Fibroblast of peridontal ligament (primary cell): ENCODE measurements around the gene ZNF486.
"Not testable (repeated sequence)": the region's sequence is repeated elsewhere in the genome, so short reads cannot be mapped to it uniquely, and the experiment has no call there.

Experiments used
- DNase-seq: peaks from one replicate; pipeline ENCODE4 v3.0.0-alpha.2; 2010; ENCODE audit errors: extremely low read depth

Gene ZNF486

DNA sequence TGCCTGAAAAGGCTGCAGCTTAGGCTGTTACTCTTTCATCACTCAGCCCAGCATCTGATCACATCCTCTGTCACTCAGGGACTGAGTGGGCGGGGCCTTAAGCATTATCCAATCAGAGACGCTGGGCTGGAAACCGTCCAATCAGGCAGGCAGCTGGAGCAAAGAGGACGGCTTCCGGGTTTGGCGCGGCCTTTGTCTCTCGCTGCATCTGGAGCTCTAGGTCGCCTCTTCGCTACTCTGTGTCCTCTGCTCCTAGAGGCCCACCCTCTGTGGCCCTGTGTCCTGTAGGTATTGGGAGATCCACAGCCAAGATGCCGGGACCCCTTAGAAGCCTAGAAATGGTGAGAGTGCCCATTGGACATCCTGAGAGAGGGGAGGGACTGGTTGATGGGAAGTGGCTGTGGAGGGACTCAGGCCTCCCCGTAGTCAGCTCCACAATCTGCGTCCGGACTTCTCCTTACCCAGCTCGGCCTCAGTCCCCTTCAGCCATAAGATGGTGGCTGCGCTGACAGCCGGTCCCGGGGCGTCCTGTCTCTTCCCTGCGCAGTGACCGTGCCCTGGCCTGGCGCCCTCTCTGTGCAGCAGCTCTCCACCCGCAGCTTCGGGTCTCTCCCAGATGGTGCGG, at the start of gene ZNF486:
ZNF486 (plus strand) TSS at position 195 of the 625 bp plus-strand sequence; CDS start at position 312, 117 bp downstream.
- peak; percentile 97 for DNase-seq

DNA sequence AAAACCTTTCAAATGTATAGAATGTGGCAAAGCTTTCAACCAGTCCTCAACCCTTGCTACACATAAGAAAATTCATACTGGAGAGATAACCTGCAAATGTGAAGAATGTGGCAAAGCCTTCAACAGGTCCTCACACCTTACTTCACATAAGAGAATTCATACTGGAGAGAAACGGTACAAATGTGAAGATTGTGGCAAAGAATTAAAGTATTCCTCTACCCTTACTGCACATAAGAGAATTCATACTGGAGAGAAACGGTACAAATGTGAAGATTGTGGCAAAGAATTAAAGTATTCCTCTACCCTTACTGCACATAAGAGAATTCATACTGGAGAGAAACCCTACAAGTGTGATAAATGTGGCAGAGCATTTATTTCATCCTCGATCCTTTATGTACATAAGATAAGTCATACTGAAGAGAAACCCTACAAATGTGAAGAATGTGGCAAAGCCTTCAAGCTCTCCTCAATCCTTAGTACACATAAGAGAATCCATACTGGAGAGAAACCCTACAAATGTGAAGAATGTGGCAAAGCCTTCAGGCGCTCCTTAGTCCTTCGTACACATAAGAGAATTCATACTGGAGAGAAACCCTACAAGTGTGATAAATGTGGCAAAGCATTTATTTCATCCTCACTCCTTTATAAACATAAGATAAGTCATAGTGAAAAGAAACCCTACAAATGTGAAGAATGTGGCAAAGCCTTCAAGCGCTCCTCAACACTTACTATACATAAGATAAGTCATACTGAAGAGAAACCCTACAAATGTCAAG, 48.8 kb upstream of the ZNF486 start:
- not testable (repeated sequence) for DNase-seq

GRCh38 chr19:20124879-20125278, 42.1 kb upstream of the ZNF486 start:
- no peak for DNase-seq

DNA sequence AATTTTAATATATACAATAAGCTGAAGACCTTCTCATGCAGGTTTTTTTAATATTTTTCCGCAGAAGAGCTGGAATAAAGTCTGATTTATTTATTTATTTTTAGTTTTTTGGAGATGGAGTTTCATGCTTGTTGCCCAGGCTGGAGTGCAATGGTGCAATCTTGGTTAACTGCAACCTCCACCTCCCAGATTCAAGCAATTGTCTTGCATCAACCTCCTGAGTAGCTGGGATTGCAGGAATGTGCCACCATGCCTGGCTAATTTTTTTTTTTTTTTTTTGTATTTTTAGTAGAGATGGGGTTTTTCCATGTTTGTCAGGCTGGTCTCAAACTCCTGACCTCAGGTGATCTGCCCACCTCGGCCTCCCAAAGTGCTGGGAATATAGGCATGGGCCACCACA, 34.1 kb upstream of the ZNF486 start:
- not testable (repeated sequence) for DNase-seq

GRCh38 chr19:20137714-20138113, 29.3 kb upstream of the ZNF486 start:
- DNase-seq, result not testable (repeated sequence)

- DNase-seq, result no peak
These were observed 15.3 kb upstream of the ZNF486 start for GRCh38 chr19:20151617-20152145.

DNA sequence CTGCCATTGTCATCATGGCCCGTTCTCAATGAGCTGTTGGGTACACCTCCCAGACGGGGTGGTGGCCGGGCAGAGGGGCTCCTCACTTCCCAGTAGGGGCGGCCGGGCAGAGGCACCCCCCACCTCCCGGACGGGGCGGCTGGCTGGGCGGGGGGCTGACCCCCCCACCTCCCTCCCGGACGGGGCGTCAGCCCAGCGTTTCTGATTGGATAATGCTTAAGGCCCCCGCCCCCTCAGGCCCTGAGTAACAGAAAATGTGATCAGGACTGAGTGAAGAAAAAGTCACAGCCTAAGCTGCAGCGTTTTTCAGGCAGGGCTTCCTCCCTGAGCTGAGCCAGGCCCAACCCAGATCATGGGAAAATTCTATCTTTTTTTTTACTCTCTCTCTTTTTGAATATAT, 14.5 kb upstream of the ZNF486 start:
- DNase-seq, result not testable (repeated sequence)

- no peak for DNase-seq
These were observed 13.7 kb upstream of the ZNF486 start for GRCh38 chr19:20153281-20153680.

- no peak for DNase-seq
These were observed 12.4 kb upstream of the ZNF486 start for GRCh38 chr19:20154636-20155035.

- no peak for DNase-seq
These were observed 4.2 kb upstream of the ZNF486 start for GRCh38 chr19:20162821-20163220.

DNA sequence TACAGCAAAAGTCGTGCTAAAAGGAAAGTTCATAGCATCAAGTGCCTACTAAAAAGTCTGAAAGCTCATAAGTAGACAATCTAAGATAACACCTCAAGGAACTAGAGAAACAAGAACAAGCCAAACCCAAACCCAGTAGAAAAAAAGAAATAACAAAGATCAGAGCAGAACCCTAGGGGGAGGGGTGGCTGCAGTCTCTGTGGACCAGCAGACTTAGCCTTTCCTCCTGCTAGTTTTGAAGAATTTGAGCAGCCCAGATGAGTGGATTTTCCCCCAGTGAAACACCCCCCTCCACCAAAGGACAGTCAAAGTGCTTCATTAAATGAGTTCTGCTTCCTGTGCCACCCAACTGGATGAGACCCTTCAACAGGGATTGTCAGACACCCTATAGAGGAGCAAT, 2.6 kb upstream of the ZNF486 start:
- DNase-seq, result no peak

- no peak for DNase-seq
These were observed 932 bp upstream of the ZNF486 start for GRCh38 chr19:20165971-20166592.

- peak; percentile 54 for DNase-seq
These were observed 673 bp downstream of the ZNF486 start for GRCh38 chr19:20167651-20168122.

DNA sequence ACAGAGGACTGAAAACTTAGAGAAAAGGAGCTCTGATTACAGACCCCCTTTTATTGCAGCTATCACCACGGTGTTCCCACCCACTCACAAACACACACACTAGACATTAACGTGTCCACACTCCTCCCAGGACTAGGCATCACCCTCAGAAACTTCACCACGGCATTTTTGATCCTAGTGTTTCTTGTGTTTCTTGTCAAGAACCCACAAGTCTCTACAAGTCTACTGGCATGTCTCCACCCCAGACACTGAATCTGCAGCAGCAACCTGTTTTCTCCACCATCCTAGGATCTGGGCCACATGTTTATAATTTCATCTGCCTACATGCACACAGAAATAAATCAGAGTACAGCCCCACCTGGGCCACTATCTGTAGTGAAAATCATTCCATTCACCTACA, 4.3 kb downstream of the ZNF486 start:
- DNase-seq, result no peak

- DNase-seq, result not testable (repeated sequence)
These were observed 8.8 kb downstream of the ZNF486 start for GRCh38 chr19:20175848-20176247.

- DNase-seq, result not testable (repeated sequence)
These were observed 12.9 kb downstream of the ZNF486 start for GRCh38 chr19:20179956-20180355.

DNA sequence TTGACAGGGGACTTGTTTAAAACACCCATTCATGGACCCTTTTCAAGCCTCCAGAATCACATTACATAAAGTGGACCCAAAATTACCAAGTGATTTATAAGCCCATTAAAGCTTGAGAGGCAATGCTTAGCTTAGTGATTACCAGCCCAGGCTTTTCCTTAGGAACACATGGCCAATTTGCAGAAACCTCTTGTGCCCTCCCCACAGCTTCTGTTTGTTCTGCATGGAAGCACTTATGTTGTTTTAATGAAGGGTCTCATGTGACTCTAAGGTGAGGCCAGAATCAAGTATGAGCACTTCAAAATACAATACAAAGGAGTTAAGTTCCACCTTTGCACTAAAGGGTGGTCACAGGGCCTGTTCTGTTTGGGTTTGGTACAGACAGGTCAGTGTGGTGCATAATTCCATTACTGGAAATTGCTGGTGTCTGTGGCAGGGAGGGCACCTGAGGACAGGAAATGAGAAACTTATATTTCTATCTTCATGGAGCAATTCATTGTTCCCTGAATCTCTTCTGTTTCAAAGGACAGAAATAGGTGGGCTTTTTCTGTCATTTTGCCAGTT, 15.3 kb downstream of the ZNF486 start:
- no peak for DNase-seq

DNA sequence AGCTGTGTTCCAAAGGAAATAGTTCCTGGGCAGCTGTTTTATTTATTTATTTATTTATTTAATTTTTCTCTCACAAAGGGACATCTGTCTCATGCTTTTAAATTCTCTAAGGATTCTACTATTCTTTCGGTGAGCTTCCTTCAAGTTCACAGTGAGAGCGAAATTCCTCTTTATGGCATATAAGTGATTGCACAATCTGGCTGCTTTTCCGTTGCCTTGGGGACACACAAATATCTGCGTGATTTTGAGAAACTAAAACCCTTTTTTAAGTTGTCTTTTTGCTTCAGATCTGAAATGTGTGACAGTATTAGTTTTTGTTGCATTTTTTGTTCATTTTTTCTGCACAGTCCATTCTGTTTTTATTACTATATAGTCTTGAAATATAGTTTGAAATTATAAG, 19.2 kb downstream of the ZNF486 start:
- DNase-seq, result no peak

DNA sequence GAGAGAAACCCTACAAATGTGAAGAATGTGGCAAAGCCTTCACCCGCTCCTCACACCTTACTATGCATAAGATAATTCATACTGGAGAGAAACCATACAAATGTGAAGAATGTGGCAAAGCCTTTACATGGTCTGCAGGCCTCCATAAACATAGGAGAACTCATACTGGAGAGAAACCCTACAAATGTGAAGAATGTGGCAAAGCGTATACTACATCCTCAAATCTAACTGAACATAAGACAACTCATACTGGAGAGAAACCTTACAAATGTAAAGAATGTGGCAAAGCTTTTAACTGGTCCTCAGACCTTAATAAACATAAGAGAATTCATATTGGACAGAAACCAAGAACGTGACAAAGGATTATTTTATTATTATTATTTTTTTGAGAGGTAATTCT, 30.7 kb downstream of the ZNF486 start:
- DNase-seq, result no peak

GRCh38 chr19:20209051-20209450, 42.0 kb downstream of the ZNF486 start:
- no peak for DNase-seq

- DNase-seq, result not testable (repeated sequence)
These were observed 47.4 kb downstream of the ZNF486 start for GRCh38 chr19:20214366-20214765.

- not testable (repeated sequence) for DNase-seq
These were observed 54.6 kb downstream of the ZNF486 start for GRCh38 chr19:20221605-20222004.
